Loucy (cell line): ENCODE data around the gene TRPM3.
"Not testable (repeated sequence)": the region's sequence is repeated elsewhere in the genome, so short reads cannot be mapped to it uniquely, and the experiment has no call there.

ENCODE experiments used
- H2AFZ ChIP-seq: fragments of 200-600 bp; sonication (generic); 2 replicates; pipeline ENCODE4 v1.6.0; 2016; ENCODE audit warnings: antibody characterized with exemption, mild to moderate bottlenecking, low read length, moderate library complexity
- H3F3A ChIP-seq: fragments of 200-600 bp; 2 replicates; pipeline ENCODE4 v1.6.0; 2016; ENCODE audit warnings: antibody characterized with exemption, low read depth, mild to moderate bottlenecking
- H3K27me3 ChIP-seq: fragments of 200-600 bp; sonication (generic); 2 replicates; pipeline ENCODE4 v1.6.1; 2014; ENCODE audit warnings: low read length, mild to moderate bottlenecking; ENCODE audit not compliant: insufficient read depth, poor library complexity, severe bottlenecking
- H3K36me3 ChIP-seq: fragments of 200-600 bp; sonication (generic); 2 replicates; pipeline ENCODE4 v1.6.1; 2016; ENCODE audit warnings: low read length; ENCODE audit not compliant: insufficient read depth
- H3K4me1 ChIP-seq: fragments of 200-600 bp; sonication (generic); 2 replicates; pipeline ENCODE4 v1.5.1; 2014; ENCODE audit warnings: low read length, mild to moderate bottlenecking; ENCODE audit not compliant: insufficient read depth, poor library complexity, severe bottlenecking
- H3K4me2 ChIP-seq: fragments of 200-600 bp; sonication (generic); 2 replicates; pipeline ENCODE4 v1.6.0; 2014; ENCODE audit warnings: antibody characterized with exemption, low read length, low read depth, mild to moderate bottlenecking; ENCODE audit not compliant: poor library complexity, severe bottlenecking
- H3K4me3 ChIP-seq: fragments of 200-600 bp; sonication (generic); 2 replicates; pipeline ENCODE4 v1.5.1; 2014; ENCODE audit warnings: low read length, mild to moderate bottlenecking, mixed read lengths; ENCODE audit not compliant: poor library complexity, severe bottlenecking
- H3K79me2 ChIP-seq: fragments of 200-600 bp; sonication (generic); 2 replicates; pipeline ENCODE4 v1.6.1; 2014; ENCODE audit warnings: low read length; ENCODE audit not compliant: insufficient read depth
- H3K9ac ChIP-seq: fragments of 200-600 bp; sonication (generic); 2 replicates; pipeline ENCODE4 v1.6.0; 2014; ENCODE audit warnings: mild to moderate bottlenecking, low read depth, low read length, moderate library complexity; ENCODE audit not compliant: poor library complexity, severe bottlenecking
- H3K9me2 ChIP-seq: fragments of 200-600 bp; sonication (generic); replicated peaks from 2 replicates; pipeline ENCODE4 v1.6.1; 2016; ENCODE audit warnings: low read depth, low read length, mixed read lengths
- H3K9me3 ChIP-seq: fragments of 200-600 bp; sonication (generic); 2 replicates; pipeline ENCODE4 v1.6.1; 2014; ENCODE audit warnings: mild to moderate bottlenecking, antibody characterized with exemption, low read length, low read depth; ENCODE audit not compliant: insufficient read depth
- H4K20me1 ChIP-seq: fragments of 200-600 bp; sonication (generic); 2 replicates; pipeline ENCODE4 v1.6.0; 2014; ENCODE audit warnings: antibody characterized with exemption, low read length, mild to moderate bottlenecking; ENCODE audit not compliant: insufficient read depth, poor library complexity, severe bottlenecking
- CTCF ChIP-seq: fragments of 200-600 bp; sonication (generic); conservative IDR thresholded peaks from 2 replicates; pipeline ENCODE4 v1.5.1; 2014; ENCODE audit warnings: mild to moderate bottlenecking, antibody characterized with exemption, low read length
- EZH2phosphoT487 ChIP-seq: fragments of 200-600 bp; IDR thresholded peaks from 2 replicates; pipeline ENCODE4 v1.6.1; 2018; ENCODE audit warnings: antibody characterized with exemption, mild to moderate bottlenecking, moderate library complexity, borderline replicate concordance

Gene TRPM3

GRCh38 chr9:70629080-70629685 is 492.2 kb downstream of the TRPM3 start:
- not testable (repeated sequence) for H3F3A ChIP-seq, H3K79me2 ChIP-seq, H3K4me2 ChIP-seq, H3K9ac ChIP-seq, H3K27me3 ChIP-seq, H3K9me3 ChIP-seq, H3K9me2 ChIP-seq, H4K20me1 ChIP-seq, H2AFZ ChIP-seq, H3K4me3 ChIP-seq, H3K36me3 ChIP-seq
- H3K4me1 ChIP-seq: peaks cover 22% of the 10 kb centered on the region
- peak; percentile 24 for TF ChIP-seq CTCF

DNA sequence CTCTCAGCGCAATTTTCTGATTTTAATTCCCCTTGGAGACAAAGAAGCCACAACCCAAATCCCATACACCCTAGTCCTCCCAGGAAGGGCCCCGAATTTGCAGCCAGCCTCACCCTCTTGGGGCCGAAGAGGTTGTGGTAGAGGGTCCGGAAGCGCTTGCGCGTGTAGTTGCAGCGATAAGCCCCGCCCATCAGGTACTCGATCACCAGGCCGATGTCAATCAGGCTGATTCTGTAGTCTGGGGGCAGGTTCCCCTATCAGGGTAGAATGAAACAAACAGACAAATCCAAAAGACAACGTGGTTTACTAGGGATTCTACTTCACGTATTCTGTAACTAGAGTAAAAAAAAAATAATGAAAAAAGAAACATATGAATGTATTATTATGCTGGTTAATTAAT is 496.3 kb downstream of the TRPM3 start:
- H4K20me1 ChIP-seq: no peaks in the 10 kb centered on the region
- no peaks in the 10 kb centered on the region for H3F3A ChIP-seq
- no peaks in the 10 kb centered on the region for H3K9me2 ChIP-seq
- no peaks in the 10 kb centered on the region for H3K36me3 ChIP-seq
- peaks cover 6% of the 10 kb centered on the region for H3K4me1 ChIP-seq
- no peaks in the 10 kb centered on the region for H3K79me2 ChIP-seq
- H3K9me3 ChIP-seq: no peaks in the 10 kb centered on the region
- H3K27me3 ChIP-seq: no peaks in the 10 kb centered on the region
- TF ChIP-seq EZH2phosphoT487: no peak
- TF ChIP-seq CTCF: no peak
- H2AFZ ChIP-seq: no peak overlapping the region
- no peak overlapping the region for H3K4me3 ChIP-seq
- no peak overlapping the region for H3K9ac ChIP-seq
- no peak overlapping the region for H3K4me2 ChIP-seq

DNA sequence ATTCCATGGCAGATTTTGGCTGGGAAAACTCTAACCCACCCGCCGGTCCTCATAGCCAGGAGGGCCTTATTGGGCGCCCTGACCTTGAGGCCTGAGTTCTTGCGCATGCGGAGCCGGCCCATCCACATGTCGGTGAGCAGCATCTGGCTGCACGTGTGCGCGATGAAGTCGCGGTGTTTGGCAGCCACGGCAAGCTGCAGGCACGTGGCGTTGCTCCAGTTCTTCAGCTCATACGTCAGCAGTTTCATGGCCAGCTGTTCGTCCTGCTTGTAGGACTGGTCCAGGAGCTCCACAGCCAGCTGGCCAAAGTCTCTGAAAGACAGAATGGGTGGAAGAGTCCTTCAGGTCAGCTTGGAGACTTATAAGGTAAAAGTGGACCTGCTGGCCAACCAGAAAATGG is 502.6 kb downstream of the TRPM3 start:
- no peak overlapping the region for H3K4me2 ChIP-seq
- no peak overlapping the region for H3K9ac ChIP-seq
- no peaks in the 10 kb centered on the region for H3F3A ChIP-seq
- H3K9me3 ChIP-seq: no peaks in the 10 kb centered on the region
- no peaks in the 10 kb centered on the region for H3K79me2 ChIP-seq
- no peaks in the 10 kb centered on the region for H4K20me1 ChIP-seq
- no peaks in the 10 kb centered on the region for H3K36me3 ChIP-seq
- H2AFZ ChIP-seq: no peak overlapping the region
- no peak overlapping the region for H3K4me3 ChIP-seq
- no peaks in the 10 kb centered on the region for H3K9me2 ChIP-seq
- H3K4me1 ChIP-seq: no peaks in the 10 kb centered on the region
- TF ChIP-seq CTCF: no peak
- no peak for TF ChIP-seq EZH2phosphoT487
- no peaks in the 10 kb centered on the region for H3K27me3 ChIP-seq
